GM19193 (cell line): ENCODE results near the gene BANF2.

Experiments used
- POLR2A ChIP-seq: IDR thresholded peaks from 4 replicates; pipeline ENCODE4 v1.6.1; 2011; ENCODE audit not compliant: insufficient read depth, insufficient read length; ENCODE audit errors: extremely low read depth

The BANF2 gene

DNA sequence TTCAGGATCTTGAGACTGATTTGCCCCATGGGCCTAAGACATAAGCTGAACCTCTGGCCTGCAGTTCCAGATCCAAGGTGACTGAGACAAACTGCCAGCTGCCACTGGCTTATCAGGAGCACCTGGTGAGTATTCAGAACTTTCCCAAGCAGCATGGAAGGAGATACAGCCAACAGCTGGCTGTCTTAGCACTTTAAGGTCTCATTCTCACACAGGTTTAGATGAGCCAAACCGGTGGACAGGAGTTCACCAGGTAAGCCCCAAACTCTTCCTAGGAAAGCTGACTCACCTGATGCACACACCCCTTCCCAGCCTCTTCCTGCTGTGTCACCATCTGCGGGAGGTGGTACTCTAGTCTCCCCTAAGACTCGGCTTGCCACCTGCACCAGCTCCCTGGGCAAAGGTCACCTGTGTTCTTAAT is at the start of gene BANF2:
Gene BANF2 (plus strand): TSS at position 36 of the 421 bp plus-strand sequence. CDS start 25,060 bp downstream, outside the sequence.
- no peak for TF ChIP-seq POLR2A

DNA sequence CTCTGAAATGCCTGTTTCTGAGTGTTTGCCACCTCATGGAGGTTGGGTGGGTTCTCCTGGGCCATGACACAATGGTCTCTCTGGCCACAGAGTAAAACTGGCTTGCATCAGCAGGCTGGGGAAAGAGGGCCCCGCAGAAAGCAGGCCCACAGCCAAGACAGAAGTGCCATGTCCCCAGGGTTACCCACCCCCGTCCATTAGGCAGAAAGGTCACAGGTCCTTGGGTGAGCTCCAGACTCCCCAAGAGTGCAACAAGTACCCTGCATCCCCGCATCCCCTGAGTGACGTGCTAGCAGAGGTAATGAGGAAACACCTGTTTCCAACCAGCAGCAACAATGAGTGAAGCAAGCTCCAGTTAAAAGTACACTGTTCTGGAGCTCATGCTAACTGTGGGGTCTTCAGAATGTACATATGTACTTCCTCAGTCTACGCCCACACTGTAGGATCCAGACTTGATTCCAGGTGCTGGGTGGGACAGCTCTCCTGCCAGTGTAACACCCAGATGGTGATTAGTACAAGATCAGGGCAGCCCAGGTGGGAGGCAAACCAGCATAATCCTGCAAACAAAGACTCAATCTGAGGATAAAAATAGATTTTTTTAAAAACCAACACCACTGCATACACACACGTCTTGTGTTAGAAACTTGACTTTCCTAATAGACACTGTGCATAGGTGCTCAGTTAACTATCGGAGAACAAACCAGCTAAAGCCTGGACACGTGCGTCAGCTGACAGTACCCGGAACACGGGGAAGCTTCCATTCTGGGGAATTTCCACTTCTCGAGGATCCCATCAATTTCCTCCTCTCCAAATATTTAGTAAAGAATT is 49.3 kb upstream of the BANF2 start:
- TF ChIP-seq POLR2A = no peak

DNA sequence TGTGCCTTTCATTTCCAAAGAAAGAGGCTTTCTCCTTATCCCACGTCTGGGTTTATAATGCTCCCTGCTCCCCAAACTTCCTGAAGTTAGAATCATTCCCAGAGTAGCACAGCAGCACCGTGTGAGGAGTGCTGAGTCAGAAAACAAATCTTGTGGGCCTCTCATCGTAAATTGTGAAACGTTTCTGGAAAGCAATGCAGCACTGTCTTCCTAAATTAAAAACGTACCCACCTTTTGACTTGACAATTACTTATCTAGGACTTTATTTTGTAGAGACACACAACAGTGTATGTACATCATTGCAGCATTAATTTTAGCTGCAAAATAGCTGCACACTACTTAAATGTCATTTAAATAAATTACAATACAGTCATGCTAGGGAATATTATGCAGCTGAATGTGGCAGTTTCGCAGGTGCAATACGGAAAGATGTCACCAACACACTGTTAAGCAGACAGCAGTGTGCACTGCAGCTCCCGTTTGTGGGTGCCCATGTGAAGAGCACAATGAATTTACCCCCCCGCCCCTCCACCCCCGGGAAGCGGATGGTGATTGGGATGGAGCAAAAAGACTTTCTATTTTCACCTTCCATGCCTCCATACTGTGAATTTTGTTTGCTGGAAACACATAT is 48.5 kb upstream of the BANF2 start:
- no peak for TF ChIP-seq POLR2A

DNA sequence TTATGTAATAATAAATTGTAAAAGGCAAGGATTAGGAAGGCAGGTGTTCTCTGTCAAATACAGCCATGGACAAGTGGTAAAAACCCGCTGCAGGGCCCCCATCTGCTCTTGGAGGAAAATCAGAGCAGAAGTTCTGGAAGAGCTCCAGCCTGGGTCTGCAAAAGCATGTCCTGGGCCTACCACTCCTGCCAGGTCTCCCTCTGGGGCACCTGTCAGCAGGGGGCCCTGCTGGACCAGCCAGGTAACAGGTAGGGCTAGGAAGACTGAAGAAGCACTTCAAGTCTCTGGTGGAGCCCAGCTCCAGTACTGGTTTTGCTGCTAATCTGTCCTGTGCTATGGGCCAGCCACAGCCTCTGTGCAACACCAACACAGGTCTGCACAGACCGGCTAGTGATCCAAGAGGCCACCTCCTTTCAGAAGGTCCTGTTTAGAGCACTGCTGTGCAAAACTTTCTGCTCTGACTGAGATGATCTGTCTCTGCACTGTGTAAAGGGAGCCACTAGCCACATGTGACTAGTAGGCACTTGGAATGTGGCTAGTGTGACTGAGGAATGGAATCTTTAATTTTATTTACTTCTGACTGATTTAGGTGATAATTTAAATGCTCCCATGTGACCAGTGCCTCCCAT is 47.9 kb upstream of the BANF2 start:
- TF ChIP-seq POLR2A = no peak

DNA sequence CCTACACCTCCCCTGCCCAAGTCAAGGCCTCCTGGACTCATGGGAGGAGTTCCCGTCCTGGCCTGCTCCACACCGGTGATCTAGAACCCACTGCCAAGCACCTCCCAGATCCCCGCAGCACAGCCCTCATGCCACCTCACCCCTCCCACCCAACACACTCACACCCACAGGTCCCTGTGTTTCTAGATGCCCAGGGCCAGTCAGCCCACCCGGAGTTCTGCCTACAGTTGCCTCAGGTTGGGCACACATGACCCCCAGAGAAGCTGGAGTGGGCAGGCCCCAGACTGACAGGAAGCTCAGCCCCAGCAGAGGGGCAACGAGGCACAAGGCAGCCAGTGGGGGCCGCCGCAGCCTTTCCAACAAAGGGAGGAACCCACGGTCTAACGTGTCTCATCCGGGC is 47.4 kb upstream of the BANF2 start:
- no peak for TF ChIP-seq POLR2A

DNA sequence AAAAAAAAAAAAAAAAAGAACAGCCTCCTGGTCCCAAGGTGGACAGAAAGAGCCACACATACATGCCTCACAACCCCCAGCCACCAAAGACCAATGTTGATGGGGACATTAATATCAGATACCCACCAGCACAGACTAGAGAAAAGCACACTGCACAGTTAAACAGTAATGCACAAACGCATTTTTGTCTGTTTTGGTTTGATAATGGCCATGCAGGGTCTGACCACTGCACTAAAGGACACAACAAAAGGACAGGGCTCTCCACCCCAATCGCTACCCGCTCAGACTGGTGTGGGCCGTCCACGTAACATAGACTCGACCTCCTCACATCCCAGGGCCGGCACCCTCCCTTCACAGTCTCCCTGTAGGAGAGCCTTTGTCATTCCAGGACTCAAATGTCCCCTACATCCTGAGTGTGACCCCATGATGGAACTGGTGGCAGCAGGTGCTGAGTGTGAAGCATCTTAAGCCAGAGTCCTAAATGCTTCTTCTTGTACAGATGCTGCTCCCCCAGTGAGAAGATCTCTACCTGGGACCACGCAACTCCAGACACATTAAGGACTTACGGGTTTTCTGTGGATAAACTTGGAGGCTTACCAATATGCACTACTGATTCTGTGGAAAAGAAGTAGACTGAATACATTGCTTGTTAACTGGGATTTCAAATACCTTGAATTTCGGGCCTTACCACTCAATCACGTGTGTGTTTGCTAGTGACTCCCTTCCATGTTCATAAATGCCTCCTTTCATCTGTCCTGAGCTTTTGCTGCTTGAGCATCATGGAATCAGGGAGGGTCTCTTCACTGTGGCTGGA is 45.7 kb upstream of the BANF2 start:
- no peak for TF ChIP-seq POLR2A

DNA sequence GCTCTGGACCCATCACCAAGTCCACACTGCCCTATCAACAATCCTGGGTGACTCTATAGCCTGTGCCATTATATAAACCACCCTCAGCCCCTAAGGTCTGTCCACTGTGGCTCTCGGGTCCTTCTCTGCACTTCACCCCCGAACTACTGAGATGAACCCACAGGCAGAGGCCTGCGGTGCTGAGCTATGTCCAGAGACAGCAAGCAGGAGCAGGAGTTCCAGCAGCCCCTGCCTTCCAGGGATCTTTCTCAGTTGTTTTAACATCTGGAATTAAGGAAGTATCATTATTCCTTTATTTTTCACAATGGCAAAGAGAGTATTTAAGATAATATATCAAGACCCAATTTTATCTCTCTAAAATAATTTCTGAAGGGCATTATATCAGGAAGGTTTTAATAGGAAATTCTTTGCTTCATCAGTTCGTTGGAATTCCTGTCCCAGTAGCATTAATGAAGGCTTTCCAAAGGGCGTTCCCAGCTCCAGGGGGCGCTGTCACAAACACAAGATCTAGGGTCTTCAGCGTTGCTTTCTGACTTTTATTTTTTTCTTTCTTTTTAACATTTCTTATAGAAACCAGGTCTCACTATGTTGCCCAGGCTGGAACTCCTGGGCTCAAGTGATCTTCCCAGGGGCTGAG is 45.0 kb upstream of the BANF2 start:
- TF ChIP-seq POLR2A = no peak

DNA sequence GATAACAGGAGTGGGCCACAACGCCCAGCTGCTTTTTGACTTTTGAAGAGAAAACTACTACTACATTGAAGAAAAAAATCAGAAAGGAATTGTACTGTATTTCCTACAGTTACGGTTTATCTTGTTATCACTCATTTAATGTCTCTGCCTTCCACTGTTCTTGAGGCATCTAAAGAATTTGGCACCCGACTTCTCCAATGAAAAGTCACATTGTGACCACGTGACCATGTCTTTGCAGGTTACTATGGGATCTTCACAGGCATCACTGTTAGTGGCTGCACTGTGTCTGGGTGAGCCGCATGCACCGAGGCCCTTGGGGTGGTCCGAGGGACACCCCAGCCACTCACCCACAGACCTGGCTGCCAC is 44.5 kb upstream of the BANF2 start:
- no peak for TF ChIP-seq POLR2A

DNA sequence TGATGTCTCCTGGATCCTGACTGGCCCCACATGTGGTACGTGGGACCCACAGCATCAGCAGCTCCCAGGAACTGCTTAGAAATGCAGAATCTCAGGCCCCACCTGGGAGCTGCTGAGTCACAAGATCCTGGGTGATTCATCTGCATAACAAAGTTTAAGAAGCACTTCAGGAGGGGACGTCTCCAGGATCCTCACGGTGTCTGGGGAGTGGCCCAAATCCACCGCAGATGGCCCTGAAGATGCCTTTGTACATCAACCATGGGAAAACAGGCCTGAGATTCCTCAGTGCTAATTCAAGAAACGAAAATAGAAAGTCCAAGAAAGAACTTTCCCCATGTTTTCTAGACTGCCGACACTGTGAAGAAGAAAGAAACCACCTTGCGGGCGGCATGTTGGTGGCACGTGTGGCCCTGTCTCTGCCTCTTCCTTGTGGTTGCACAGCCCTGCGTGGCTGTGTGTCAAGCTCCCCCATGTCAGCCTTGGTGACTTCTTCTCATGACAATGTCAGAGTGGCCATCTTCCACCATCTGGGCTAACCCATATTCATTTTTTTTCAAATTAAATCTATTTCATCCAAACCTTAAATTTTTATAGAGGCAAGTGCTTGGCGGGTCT is 43.8 kb upstream of the BANF2 start:
- no peak for TF ChIP-seq POLR2A

DNA sequence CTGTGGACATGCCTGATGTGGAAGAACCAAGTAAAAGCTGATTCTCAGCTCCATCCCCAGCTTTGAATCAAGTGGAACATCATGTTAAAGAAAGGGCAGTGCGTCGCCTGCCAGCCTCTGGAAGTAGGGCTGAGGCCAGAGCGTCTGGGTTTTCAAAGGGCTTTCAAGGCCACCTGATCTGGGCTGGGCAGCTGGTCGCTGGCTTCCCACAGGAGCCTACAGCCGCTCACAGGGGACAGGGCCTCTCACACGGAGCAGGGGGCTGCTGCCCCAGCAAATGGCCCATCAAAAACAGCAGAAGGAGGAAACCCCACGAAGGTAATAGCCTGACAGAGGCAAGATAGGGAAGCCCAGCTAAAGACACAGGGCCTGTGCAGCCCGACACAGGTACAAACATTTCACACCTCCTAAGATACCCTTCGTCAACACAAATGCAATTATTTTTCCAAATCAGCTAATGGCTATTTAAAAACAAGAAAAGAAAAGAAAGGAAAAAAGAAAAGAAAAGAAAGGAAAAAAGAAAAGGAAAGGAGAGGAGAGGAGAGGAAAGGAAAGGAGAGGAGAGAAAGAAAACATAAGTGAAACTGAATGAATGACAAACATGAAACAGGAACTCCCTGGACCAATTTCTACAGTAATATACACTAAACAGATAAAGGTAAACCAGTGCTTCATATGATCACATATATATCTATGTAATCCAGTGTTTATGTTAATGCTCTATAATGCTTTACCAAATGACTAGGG is 42.5 kb upstream of the BANF2 start:
- no peak for TF ChIP-seq POLR2A

DNA sequence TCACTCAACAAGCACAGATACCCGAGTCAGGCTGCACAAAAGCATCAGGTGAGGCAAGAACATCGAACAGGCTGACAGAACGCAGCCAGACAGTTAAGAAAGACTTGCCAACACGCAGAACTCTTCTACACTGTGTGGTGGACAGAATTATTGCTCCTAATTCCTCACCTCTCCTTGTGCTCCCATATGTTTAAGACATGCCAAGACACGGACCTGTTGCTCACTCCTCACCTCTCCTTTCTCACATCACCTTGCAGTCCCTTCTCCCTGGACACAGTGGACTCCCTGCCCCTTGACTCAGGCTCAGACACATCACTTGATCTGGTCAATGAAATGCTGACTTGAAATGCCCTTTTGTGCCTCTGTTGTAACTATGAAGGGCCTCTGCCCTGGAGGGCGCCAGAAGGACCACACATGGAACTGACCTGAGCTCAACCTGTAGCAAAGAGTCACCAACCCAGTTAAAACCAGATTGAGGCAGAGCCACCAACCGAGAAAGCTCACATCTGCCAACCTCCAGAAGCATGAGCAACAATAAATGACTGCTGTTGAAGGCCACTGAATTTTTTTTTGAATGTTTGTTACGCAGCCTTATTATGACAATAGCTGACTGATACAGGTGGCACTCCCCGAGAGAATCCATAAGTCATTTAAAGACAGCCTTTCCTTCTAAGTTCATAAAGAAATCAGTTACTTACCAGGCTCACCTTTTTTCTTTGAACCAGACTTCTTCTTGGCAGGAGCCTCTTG is 41.7 kb upstream of the BANF2 start:
- no peak for TF ChIP-seq POLR2A

DNA sequence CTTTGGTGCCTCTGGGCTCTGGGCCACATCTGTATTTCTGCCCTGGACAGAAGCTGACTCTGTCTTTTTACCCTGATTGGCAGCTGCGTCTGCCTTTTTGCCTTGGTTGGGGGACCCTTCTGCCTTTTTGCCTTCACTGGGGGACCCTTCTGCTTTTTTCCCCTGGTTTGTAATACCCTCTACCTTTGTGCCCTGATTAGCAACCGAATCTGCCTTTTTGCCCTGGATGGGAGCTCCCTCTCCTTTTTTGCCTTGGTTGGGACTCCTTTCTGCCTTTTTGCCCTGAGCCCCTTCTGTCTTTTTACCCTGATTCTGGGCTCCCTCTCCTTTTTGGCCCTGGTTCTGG is 41.1 kb upstream of the BANF2 start:
- no peak for TF ChIP-seq POLR2A

DNA sequence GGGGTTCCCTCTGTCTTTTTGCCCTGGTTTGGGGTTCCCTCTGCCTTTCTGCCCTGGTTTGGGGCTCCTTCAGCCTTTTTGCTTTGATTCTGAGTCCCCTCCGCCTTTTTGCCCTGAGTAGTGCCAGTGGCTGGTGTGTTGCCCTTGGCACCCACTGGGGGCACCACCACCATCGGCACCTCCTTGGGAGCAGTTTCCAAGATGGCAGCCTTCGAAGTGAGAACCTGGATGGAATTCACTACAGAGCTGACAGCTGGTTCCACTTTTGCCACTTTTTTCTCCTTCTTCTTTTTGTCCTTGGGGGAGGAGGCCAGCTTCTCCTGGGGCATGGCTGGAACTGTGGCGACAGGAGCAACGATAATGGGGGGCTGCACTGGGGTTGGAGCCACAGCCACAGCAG is 40.0 kb upstream of the BANF2 start:
- no peak for TF ChIP-seq POLR2A
